Measurements from ENCODE around the gene YIPF2. TPM values are rescaled to one million over a fixed set of nuclear protein-coding genes. Genes with fewer than 3 reads are reported as not detected.

The YIPF2 gene
- total RNA-seq = 10 to 100 TPM; 17.8 to 30.8 (median 24.2) TPM

DNA sequence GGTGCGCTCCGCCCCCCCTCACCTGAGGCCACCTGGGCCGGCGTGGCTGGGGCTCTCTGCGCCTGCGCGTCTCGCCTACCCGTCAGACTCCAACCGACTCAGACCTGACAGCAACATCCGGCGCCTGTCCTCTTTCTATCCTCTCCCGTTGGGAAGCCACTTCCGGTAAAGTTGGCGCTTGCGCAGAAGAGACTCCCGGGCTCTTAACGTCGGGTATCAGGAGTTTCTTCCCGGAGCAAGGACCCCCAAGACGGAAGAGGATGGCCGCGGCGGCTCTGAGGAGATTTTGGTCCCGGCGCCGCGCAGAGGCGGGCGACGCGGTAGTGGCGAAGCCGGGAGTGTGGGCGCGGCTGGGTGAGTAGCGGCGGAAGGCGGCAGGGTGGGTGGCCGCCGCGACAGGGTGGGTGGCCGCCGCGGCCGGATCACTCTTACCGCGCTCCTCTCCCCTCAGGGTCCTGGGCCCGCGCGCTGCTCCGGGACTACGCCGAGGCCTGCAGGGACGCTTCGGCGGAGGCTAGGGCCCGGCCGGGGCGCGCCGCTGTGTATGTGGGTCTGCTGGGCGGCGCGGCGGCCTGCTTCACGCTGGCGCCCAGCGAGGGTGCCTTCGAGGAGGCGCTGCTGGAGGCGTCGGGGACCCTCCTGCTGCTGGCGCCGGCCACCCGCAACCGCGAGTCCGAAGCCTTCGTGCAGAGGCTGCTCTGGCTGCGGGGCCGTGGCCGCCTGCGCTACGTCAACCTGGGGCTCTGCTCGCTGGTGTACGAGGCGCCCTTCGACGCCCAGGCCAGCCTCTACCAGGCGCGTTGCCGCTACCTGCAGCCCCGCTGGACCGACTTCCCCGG, at the start of gene YIPF2, which contains the start of gene TIMM29:
YIPF2 (minus strand) TSS at position 77 of the 839 bp plus-strand sequence. CDS start 229 bp downstream, outside the sequence.
TIMM29 (plus strand) TSS at position 249 of the 839 bp plus-strand sequence; CDS start at position 261, 12 bp downstream.
- no peak for TF ChIP-seq CTCF (IDR thresholded peaks at IDR 0.05 in 4 of 5, conservative IDR thresholded peaks at IDR 0.05 in 1 of 5)
- TF ChIP-seq POLR2A (IDR thresholded peaks at IDR 0.05) = peak; percentile 66 to 77
- H3K4me1 ChIP-seq = peaks cover 17 to 31% of the 10 kb centered on the region in 2 donors
- DNase-seq (peak; percentile 98 to 99), ATAC-seq (peak; percentile 98 to 100)
- H3K4me3 ChIP-seq = peak within 1 kb of the TSS; percentile 86 to 96 (median 88)
- in situ Hi-C loops (cut with MboI; ENCODE audit: low sequenced_read_pairs in 4 of 4) = loop anchor here in 2 of 4 donors (5.0 to 10.0 kb wide), 2 partner anchors 54 to 56 kb away; partner anchors contain the start of gene CARM1 (in 2 of the 2)
- H3K27me3 ChIP-seq = no peaks in the 10 kb centered on the region
- intact Hi-C loops (cut with DNase I; ENCODE audit: low total_unique reads) = loop anchor here (1.0 to 2.0 kb wide), 2 partner anchors 32 to 57 kb away; partner anchors contain the start of genes CARM1 and SMARCA4
- peaks cover 0 to 17% of the 10 kb centered on the region in 2 donors for H3K36me3 ChIP-seq
- H3K27ac ChIP-seq = peak within 1 kb of the TSS; percentile 82 to 92 (median 90)
- H3K9me3 ChIP-seq = no peaks in the 10 kb centered on the region

- H3K27ac ChIP-seq = no peak overlapping the region
- no peaks in the 10 kb centered on the region for H3K36me3 ChIP-seq
- ATAC-seq (no peak), DNase-seq (no peak)
- intact Hi-C loops (cut with DNase I; ENCODE audit: low total_unique reads) (no loop called here), in situ Hi-C loops (cut with MboI; ENCODE audit: low sequenced_read_pairs in 4 of 4) (no loop called here)
- no peaks in the 10 kb centered on the region for H3K27me3 ChIP-seq
- H3K9me3 ChIP-seq = no peaks in the 10 kb centered on the region
- peaks cover 21 to 22% of the 10 kb centered on the region in 2 donors for H3K4me1 ChIP-seq
- TF ChIP-seq POLR2A (IDR thresholded peaks at IDR 0.05) = no peak
- no peak for TF ChIP-seq CTCF (IDR thresholded peaks at IDR 0.05 in 4 of 5, conservative IDR thresholded peaks at IDR 0.05 in 1 of 5)
- H3K4me3 ChIP-seq = no peak overlapping the region
These were observed 49.3 kb upstream of the YIPF2 start for GRCh38 chr19:10977742-10978092.

DNA sequence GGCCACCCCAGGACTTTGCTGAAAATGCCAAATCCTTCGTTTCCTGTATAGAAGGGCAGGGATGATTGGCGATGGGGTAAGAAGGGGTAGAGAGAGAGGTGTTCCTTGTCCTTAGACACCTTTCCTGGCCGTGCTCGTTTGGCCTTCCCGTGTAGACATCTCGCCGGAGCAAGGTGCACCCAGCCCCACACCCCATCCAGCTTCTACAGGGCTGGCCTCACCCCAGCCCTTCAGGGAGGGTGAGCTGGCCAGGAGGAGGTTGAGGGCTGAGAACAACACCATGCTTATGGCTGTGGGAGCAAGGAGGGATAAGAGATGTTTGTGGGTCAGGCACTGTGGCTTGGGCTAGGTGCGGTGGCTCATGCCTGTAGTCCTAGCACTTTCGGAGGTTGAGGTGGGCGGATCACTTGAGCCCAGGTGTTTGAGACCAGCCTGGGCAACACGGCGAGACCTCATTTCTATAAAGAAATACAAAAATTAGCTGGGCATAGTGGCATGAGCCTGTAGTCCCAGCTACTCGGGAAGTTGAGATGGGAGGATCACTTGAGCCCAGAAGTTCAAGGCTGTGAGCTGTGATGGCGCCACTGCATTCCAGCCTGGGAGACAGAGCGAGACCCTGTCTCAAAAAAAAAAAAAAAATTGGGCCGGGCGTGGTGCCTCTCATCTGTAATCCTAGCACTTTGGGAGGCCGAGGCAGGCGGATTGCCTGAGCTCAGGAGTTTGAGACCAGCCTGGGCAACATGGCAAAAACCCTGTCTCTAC, 47.9 kb upstream of the YIPF2 start:
- Histone ChIP-seq H3K27me3 (no peaks in the 10 kb centered on the region), H3K27ac (peak overlapping the region; percentile 8 to 69 (median 58)), H3K9me3 (no peaks in the 10 kb centered on the region), H3K4me3 (peak overlapping the region in 3 of 4 donors; percentile 11 to 29 (median 17)), H3K4me1 (peaks cover 21 to 22% of the 10 kb centered on the region in 2 donors), H3K36me3 (no peaks in the 10 kb centered on the region)
- no peak for ATAC-seq
- DNase-seq = no peak
- no peak for TF ChIP-seq CTCF (IDR thresholded peaks at IDR 0.05 in 4 of 5, conservative IDR thresholded peaks at IDR 0.05 in 1 of 5)
- no peak for TF ChIP-seq POLR2A (IDR thresholded peaks at IDR 0.05)
- intact Hi-C loops (cut with DNase I; ENCODE audit: low total_unique reads) = no loop called here
- in situ Hi-C loops (cut with MboI; ENCODE audit: low sequenced_read_pairs in 4 of 4) = no loop called here

DNA sequence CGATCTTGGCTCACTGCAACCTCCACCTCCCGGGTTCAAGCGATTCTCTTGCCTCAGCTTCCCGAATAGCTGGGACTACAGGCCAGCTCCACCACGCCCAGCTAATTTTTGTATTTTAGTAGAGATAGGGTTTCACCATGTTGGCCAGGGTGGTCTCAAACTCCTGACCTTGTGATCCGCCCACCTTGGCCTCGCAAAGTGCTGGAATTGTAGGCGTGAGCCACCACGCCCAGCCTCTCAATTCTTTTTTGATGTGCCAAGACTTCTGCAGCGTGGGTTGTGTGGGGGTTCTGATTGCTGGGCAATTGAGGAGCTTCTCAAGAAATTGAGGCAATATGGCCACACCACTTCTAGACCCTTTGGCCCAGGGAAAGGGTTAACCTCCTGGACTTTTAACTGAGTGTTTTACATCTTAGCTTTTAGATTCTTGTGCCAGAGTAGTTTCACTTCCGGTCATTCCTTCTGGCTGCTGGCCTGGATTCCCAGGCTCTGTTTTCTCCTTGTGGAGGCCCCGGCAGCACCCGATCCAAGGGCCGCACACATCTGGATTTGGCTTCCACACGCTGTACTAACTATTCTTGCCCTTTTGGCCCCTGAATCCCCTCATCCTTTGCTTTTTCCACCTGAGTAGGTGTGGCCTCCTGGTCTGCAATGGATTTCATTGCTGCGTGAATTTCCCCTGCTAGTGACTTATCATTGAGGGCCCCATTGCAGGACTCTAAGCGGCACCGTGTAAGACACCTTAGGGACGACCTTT, 47.1 kb upstream of the YIPF2 start:
- intact Hi-C loops (cut with DNase I; ENCODE audit: low total_unique reads) (no loop called here), in situ Hi-C loops (cut with MboI; ENCODE audit: low sequenced_read_pairs in 4 of 4) (no loop called here)
- DNase-seq (no peak), ATAC-seq (peak; percentile 17 to 31)
- Histone ChIP-seq H3K36me3 (no peaks in the 10 kb centered on the region), H3K4me1 (peaks cover 21 to 22% of the 10 kb centered on the region in 2 donors), H3K4me3 (peak overlapping the region in 3 of 4 donors; percentile 11 to 29 (median 17)), H3K27ac (peak overlapping the region; percentile 8 to 69 (median 58)), H3K9me3 (no peaks in the 10 kb centered on the region), H3K27me3 (no peaks in the 10 kb centered on the region)
- TF ChIP-seq POLR2A (IDR thresholded peaks at IDR 0.05) (no peak), CTCF (IDR thresholded peaks at IDR 0.05 in 4 of 5, conservative IDR thresholded peaks at IDR 0.05 in 1 of 5) (no peak)
